T1000 (cell line): Measurements from ENCODE around the gene VPS41.
"Not testable (repeated sequence)": the region's sequence is repeated elsewhere in the genome, so short reads cannot be mapped to it uniquely, and the experiment has no call there.

ENCODE experiments used
- DNase-seq: peaks from one replicate; lab custom pipeline; 2025; ENCODE audit warnings: mixed read lengths; lab: John Stamatoyannopoulos, UW

The VPS41 gene

DNA sequence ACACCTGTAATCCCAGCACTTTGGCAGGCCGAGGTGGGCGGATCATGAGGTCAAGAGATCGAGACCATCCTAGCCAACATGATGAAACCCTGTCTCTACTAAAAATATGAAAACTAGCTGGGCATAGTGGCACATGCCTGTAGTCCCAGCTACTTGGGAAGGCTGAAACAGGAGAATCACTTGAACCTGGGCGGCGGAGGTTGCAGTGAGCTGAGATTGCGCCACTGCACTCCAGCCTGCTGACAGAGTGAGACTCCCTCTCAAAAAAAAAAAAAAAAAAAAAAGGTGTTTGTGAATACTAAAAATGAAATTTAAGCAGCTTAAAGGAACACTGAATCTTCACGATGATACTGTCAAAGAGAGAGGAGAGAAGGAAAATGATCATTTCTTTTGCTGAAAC, 54.0 kb downstream of the VPS41 start:
- not testable (repeated sequence) for DNase-seq

DNA sequence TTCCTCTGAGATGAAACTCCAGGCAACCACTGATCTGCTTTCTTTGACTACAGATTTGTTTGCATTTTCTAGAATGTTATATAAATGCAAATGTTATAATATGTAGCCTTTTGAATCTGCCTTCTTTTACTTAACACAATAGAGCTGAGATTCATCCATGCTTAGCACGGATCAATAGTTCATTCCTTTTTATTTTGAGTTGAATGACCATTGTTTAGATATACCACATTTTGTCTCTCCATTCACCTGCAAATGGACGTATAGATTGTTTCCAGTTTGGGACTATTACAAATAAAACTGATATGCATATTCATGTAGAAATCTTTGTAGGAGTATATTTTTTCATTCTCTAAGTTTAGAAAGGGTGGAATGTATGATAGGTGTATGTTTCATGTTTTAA, 57.7 kb downstream of the VPS41 start:
- DNase-seq = no peak

DNA sequence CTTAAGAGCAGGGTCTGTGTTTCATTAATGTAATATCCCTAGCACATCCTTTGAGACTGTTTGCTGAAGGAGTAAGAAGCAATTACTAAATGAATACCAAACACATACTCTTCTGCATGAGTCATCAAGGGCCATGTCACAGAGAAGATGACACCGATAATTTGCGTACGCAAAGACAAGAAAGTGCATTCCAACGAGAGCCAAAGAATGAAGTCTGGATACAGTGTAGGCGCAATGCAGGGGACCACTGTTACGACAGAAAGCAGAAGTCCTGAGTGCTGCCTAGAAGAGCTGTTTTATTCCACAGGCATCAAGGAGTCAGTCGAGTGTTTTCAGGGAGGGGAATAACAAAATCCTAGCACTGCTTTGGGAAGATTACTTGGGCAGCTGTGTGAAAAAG, 62.7 kb downstream of the VPS41 start:
- DNase-seq = no peak

DNA sequence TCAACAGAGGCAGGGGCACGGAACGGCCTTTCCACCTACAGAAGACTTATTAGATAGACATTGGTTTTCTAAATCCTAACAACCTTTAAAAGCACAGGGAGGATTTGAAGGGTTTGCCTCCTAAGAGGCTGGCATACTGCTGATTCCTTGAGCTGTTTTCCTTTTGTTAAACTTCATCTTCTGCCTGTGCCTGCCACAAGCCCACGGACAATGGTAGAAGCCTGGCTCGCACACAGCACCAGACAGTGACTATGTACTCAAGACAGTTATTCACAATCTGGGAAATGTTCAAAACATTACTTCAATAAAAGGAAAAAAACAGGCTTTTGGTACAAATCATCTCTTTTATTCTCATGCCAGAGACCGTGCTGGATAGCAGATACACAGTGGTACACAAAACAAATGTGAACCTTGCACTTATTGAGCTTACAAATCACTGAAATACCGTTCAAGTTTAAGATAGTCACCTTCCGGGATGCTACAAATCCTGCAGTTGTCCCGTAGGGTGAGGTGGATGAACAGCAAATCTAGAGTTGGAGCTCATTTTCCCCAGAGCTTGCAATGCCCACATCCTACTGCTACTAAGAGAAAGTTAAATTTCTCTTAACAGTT, 63.9 kb downstream of the VPS41 start:
- no peak for DNase-seq

DNA sequence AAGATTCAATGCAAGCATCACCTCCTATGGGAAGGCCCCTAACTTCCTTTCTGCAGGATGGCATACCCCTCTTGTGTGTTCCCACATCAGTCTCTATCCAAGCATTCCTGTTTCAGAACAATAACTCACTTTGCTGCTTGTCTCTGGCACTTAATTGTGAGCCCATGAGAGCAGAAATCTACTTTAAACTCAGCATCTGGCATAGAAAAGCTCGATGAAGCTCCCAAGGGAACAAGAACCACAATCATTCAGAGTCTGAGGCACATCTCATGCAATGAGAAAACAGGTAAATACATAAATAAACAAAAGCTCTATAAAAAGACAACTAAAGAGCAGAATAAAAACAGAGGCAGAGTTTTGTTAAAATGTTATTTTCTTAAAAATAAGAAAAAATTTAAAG, 66.2 kb downstream of the VPS41 start:
- DNase-seq = no peak

DNA sequence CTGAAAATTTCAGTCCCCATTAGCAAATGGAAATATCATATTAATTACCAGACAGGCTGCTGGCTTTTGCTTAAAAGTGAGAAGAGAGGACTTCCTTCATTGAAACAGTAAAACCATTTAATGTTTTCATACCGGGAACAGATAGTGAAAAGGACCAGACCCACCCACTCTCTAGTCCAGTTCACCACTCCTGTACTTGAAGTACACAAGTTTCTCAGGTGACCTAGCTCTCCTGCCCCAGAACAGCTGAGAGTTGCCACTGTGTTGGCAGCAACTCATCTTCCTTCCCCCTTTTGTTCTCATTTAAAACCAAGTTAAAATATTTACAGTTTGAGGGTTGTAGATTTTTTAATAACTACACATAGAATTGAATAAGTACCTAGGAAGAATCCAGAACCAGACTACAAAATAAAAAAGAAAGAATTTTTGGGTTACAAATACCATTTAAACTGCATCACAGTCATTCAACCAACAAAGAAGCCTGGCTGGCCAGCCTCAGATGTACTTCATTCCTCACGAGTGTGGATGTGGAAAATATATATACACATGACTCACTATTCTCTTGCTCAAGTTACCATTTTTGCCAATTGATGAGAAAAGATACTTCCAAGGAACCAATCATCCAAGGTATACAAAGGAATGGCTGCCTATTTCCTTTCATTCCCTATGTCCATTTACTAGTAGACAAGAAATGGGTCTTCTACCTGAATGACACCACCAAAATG, 68.1 kb downstream of the VPS41 start:
- no peak for DNase-seq

DNA sequence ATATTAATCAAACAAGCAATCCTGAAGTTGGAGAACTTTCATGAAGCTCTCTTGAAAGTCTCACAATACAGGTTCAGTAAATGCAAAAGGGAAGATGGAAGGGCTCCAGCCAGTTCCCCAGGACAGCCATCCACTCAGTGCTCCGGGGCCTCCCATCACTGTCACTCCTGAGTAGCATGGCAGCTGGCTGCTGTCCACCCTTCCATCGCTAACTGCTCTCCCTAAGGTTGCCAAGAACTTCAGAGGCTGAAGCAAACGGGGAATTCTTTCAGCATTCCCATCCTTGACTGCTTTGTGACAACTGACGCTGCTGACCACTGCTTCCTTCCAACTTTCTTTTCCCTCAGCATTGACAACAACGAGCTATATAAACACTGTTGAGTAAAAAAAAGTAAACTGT, 69.1 kb downstream of the VPS41 start:
- no peak for DNase-seq

DNA sequence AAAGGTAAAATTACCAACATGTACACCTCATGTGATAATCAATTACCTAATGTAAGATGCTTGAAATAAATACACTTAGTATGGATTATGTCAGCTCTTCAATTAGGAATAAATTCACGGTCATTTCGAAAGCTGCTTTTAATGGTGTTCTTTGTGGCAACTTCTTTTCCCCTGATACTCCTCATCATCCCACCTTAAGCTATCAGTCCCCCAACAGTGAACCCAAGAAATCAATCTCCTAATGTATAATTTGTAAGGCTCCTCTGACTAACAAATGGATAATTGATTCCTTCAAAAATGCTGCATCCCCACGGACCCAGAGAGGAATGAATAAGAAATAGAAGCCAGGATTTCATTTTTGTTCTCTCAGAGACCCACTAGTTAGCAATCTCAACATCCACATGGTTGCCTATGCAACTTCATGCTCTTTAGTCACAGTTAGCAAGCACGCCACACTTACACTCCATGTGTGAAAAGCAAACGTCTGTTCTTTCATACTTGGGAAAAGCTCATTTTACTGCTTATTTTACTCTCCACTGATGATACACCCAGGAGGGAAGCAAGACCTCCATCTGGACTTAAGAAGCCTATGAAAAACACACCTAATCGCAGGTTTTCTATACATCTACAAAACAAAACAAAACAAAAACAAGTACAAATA, 70.1 kb downstream of the VPS41 start:
- DNase-seq = no peak

DNA sequence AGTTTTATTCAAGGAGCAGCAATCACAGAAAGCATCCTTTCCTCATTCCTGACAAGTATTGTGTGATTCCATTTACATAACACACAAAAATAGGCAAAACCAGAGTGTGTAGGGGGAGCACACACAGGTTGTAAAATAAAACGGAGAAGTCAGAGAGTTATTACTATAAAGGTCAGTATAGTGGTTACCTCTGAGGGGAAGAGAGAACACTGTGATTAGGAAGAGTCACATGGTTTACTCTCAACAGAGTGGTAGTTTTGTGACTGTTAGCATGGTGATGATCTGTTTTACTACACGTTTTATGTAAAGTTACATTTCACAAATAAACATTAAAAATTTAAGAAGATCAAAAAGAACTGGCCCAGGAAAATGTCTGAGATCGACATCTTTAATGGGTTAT, 74.6 kb downstream of the VPS41 start:
- DNase-seq = no peak

DNA sequence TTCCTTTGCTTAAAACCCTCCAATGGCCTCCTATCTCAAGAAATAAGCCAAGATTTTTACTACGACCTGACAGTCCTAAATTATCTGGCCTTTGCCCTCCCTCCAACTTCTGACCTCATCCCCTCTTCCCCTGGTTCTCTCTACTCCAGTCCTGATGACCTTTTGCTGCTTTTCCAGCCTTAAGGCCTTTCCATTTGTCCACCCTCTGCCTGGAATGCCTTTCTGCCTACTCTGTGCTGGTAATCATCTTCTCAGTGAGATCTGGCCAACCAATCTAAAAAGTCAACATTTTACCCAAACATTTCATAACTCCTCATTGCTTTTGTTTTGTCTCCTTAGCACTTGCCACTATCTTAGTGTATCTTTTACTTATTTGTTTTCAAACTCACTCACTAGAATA, 75.7 kb downstream of the VPS41 start:
- DNase-seq = no peak

DNA sequence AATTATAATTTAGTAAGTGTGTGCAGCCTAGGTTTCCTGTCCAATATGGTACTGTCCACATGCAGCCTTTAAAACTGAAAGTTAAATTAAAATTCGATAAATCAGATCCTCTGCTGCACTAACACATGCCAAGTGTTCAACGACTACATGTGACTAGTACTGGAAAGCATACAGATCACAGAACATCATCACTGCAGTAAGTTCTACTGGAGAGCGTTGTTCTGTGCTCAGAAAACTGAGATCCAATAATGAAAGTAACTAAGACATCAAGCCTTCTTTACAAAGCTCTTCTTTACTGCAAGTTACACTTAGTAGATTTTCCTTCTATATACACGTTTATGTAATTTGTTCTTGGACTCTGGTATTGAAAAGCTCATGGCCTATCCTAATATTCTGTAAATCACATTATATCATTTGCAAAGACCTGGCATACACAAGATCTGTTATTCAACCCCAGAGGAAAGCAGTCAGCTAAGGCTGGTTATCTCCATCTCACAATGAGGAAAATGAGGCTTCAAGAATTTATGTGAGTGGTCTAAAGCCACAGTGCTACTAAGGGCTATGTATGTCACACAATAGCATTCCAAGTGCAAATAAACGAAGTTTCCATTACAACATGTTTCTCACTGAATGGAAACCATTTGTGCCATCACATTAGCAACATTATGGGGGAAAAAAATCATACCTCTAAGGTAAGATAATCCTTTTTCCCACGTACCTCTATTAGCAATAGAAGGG, 77.6 kb downstream of the VPS41 start:
- no peak for DNase-seq

DNA sequence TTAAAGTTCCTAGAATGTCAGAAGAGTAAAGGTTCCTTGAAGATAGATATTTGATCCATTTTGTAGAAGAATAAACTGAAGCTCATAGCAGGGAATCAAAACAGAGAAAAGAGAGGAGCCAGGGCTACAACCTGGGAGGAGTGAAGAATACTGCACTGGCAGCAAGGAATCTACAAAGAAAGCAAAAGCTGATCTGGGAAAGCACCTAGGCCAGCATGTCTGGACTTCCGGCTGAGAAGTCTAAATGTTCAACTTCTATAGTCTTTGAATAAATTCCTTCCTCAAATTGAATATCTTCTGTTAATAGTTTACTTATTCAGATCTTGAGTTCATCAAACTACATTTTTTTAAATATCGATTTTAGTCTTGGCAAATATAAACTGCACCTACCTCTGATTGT, 78.2 kb downstream of the VPS41 start:
- DNase-seq = no peak

DNA sequence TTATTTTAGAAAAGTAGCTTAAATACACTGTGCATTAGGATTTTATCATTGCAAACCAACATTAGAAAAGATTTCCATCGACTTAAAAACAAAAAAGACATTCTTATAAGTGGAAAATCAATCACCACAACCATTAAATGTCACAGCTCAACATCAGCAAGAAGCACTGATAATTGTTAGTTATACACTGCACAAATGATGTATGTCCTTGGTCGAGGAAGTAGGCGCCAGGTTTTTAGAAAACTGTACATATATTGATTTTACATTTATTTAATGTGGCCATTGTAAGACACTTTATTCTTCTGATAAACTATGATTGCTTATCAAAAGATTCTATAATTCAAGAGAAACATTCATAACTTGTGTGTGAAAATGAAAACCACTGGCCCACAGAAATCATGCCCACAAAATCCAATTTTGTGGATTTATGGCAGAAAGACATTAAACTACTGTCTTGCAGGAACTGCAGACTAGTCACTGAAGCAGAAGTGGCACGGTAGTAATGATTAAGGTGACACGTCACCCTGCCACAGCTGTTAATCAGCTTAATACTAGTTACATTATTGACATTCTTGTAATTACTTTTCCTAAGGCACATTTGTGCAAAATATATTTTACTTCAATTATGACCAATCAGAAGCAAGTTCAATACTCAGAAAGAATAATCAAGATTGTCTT, 79.4 kb downstream of the VPS41 start:
- no peak for DNase-seq

DNA sequence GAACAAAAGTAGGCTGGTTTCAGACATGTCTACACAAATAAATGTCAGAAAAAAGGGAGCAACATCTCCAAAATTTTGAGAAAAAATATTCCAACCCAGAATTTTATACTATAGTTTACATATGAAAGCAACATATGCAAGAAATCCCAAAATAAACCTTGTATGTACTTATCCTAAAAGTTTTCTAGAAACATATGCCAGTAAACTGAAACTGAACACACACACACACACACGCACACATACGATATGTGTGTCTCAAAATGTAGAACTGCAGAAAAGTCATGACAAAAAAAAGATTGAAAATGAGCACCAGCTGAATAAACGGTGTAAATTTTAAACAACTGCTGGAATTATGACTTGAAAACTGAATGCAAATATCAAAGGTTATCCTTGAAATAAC, 81.0 kb downstream of the VPS41 start:
- no peak for DNase-seq

DNA sequence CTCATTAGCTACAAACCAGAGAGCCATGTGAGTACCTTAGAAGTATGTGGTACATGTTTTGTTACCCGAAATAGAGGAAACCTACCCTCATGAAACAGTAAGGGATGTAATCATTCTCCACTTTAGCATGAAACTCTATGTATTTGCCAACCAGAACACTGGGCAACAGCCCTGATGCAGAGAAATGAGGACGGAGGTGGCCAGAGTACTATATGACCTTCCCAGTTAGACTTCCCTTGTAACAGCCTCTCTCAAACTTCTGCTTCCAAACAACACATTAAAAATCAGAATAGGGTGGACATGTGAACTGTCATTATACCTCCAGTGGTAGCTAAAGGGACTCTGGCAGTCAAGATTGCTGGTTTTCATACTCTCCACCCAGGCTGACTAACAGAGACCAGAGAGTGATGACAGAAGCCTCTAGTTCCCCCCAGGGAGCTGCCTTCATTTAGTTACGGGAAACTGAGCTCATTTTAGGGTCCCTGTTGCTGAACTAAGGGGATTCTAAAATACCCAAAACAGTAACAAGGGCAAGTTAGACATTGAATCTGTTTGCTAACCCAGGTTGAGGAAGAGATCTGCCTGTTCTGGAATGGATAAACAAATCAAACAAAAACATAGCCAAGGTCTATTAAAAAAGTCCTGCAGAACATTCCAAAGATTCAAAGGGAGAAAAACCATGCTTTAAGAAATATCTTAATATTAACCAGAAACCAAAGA, 83.1 kb downstream of the VPS41 start:
- no peak for DNase-seq

DNA sequence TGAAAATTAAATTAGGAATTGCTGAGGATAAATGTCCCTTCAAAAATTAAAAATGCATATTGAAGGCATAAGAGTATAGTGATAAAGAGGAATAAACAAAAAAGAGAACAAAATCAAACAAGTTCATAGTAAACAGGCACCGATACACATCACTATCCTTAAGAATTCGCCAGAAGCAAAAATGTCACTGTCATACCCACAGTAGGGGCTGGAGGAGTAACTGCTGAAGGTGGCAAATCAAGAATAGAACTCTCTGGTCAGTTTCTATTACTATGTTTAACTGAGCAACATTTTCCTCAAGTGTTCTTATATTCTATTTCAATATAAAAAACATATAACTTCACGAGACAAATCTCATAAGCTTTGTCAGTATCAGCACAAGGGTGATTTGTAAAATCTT, 84.0 kb downstream of the VPS41 start:
- DNase-seq = no peak

DNA sequence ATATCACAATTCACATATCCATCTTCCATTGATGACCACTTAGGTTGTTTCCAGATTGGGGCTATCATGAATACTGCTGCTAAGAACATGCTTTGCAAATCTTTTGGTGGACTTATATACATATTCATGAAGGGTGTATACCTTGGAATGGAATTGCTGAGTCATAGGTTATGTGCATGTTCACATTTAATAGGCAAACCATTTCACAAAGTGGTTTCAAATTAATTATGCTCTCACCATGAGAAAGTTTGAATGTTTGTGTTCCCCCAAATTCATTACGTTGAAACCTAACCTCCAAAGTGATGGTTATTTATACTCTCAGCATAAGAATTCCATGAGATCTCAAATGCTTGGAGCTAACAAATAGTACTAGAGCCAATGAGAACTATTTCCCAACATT, 86.4 kb downstream of the VPS41 start:
- DNase-seq = no peak

DNA sequence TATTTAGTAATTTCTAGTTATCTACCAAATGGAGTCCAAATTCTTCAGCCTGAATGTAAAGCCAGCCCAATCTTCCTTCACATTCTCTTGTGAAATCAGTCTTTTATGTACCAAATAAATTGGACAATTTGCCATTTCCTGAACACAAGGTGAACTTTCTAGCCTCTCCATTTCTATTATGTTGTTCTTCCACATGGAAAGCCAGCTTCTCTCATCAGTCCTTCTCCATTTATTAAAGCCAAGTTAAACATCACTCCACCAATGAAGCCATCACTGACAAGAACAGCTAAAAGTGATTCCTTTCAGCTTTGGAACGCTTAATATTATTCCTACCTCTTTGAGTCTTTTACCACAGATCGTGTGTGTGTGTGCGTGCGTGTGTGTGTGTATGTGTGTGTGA, 88.4 kb downstream of the VPS41 start:
- DNase-seq = no peak

DNA sequence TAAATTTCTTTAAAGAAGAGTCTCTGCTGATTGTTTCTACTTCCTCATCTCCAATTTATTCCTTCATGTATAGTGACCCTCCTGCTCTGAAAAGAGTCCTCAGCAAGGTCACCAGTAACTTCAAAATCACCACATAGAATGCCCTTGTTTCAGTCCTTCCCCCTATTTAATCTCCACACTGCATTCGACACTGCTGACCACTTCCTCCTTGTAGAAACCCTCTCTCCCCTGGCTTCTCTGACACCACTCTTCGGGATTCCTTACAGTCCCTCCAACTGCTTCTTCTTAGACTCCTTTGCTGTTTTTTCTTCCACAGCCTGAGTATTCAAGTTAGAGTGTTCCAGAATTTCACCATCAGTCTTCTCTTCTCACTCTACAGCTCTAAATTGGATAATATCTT, 89.5 kb downstream of the VPS41 start:
- DNase-seq = no peak

DNA sequence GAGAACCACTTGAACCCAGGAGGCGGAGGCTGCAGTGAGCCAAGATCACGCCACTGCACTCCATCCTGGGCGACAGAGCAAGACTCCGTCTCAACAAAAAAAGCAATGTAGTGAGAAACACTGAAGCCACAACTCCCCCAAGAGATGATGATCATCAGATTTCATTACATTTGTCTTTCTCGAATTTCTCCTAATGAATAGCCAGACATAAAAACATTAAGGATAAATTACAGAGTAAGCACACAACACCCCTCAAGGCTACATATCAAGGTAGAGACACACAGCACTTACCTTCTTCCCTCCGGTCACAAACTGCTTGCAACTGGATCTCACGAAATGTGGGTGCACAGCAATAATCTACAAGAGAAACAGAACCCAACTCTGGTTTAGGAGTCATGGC, 91.5 kb downstream of the VPS41 start:
- no peak for DNase-seq

DNA sequence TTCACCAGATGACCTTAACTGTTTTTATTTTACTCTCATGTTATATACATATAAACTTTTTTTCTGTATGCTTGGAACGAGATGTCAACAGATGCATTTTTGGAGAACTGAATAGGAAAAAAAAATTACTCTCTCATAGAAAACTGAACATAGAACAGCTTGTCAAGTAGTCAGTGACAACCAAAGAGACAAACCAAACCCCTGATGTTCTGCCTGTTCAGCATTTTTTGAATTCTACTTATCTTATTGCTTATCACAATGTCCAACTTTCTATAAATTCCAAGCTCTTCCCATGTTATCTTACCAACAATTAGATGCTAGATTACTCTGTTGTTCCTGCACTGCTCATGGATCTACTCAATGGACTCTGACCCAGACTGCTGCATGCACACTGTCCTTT, 95.2 kb downstream of the VPS41 start:
- no peak for DNase-seq

DNA sequence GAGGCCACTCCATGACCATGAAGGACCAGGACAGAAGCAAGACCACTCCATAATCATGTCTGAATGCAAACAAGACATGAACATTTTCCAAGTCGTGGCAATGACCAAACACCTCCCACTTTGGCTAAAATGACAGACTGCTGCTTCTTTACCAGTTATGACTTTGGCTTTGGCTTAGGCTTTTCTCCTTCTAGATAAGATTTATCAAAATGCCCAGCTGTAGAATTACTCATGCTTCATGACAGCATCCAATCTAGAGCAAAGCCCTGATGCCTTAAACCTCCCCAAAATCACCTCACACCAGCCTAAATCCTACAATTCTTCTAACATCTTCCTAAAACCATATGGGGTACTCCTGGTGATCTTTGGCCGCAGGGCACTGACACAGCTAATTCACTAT, 102.1 kb downstream of the VPS41 start:
- DNase-seq = no peak
